HG02571 (cell line): Measurements from ENCODE around the gene USP11.
A peak's percentile ranks its signal among the peaks of the same experiment; 100 is the strongest.

ENCODE experiments used
- ATAC-seq: cut with Tn5 transposase; IDR thresholded peaks from one replicate; pipeline ENCODE4 v1.9.1; 2021; ENCODE audit warnings: mild to moderate bottlenecking, moderate library complexity; ENCODE audit not compliant: unreplicated experiment

USP11 gene

GRCh38 chrX:47224266-47224895, 8.4 kb upstream of the USP11 start:
- ATAC-seq: no peak

GRCh38 chrX:47224896-47225290, 7.9 kb upstream of the USP11 start:
- ATAC-seq: no peak

GRCh38 chrX:47226071-47226470, 6.7 kb upstream of the USP11 start:
- no peak for ATAC-seq

- no peak for ATAC-seq
These were observed 6.1 kb upstream of the USP11 start for GRCh38 chrX:47226531-47227333.

- no peak for ATAC-seq
These were observed 5.5 kb upstream of the USP11 start for GRCh38 chrX:47227334-47227583.

- ATAC-seq: no peak
These were observed 4.1 kb upstream of the USP11 start for GRCh38 chrX:47228550-47229270.

- ATAC-seq: no peak
These were observed 3.4 kb upstream of the USP11 start for GRCh38 chrX:47229427-47229826.

- no peak for ATAC-seq
These were observed 2.5 kb upstream of the USP11 start for GRCh38 chrX:47230136-47230868.

GRCh38 chrX:47231167-47231566, 1.6 kb upstream of the USP11 start:
- ATAC-seq: no peak

- ATAC-seq: no peak
These were observed 509 bp upstream of the USP11 start for GRCh38 chrX:47232197-47232802.

- peak; percentile 76 for ATAC-seq
These were observed 714 bp downstream of the USP11 start for GRCh38 chrX:47233333-47234113.

GRCh38 chrX:47234583-47234982, 1.8 kb downstream of the USP11 start:
- no peak for ATAC-seq

GRCh38 chrX:47235691-47236103, 2.9 kb downstream of the USP11 start:
- ATAC-seq: no peak

- no peak for ATAC-seq
These were observed 6.4 kb downstream of the USP11 start for GRCh38 chrX:47239199-47239598.

- no peak for ATAC-seq
These were observed 7.2 kb downstream of the USP11 start for GRCh38 chrX:47239898-47240545.

- no peak for ATAC-seq
These were observed 7.8 kb downstream of the USP11 start for GRCh38 chrX:47240619-47241018.

GRCh38 chrX:47241201-47242011, 8.6 kb downstream of the USP11 start:
- ATAC-seq: no peak

GRCh38 chrX:47242321-47242720, 9.5 kb downstream of the USP11 start:
- no peak for ATAC-seq

GRCh38 chrX:47243351-47243750, 10.5 kb downstream of the USP11 start:
- no peak for ATAC-seq
